ENCODE results near the gene SMAD3. TPM values are rescaled to one million over a fixed set of nuclear protein-coding genes. Genes with fewer than 3 reads are reported as not detected.

SMAD3 gene
- total RNA-seq, 1 donor from 2014 or later = 18.8 TPM

GRCh38 chr15:67194171-67195114 lies 129.0 kb downstream of the SMAD3 start:
- Histone ChIP-seq H3K4me1 (peaks cover 67% of the 10 kb centered on the region), H3K27me3 (ENCODE audit: low read depth) (no peaks in the 10 kb centered on the region), H3K36me3 (peaks cover 29% of the 10 kb centered on the region), H3K4me3 (no peak overlapping the region), H3K27ac (replicated peaks) (peak overlapping the region; percentile 93), H3K9me3 (replicated peaks) (no peaks in the 10 kb centered on the region)
- peak; percentile 46 for DNase-seq
- intact Hi-C loops (cut with micrococcal nuclease) = no loop called here
- TF ChIP-seq CTCF (IDR thresholded peaks at IDR 0.05; ENCODE audit: borderline replicate concordance) = no peak

GRCh38 chr15:67195305-67195704 lies 129.9 kb downstream of the SMAD3 start:
- intact Hi-C loops (cut with micrococcal nuclease) = no loop called here
- DNase-seq = no peak
- peaks cover 24% of the 10 kb centered on the region for H3K36me3 ChIP-seq
- no peak overlapping the region for H3K4me3 ChIP-seq
- H3K27ac ChIP-seq (replicated peaks) = peak overlapping the region; percentile 93
- no peak for TF ChIP-seq CTCF (IDR thresholded peaks at IDR 0.05; ENCODE audit: borderline replicate concordance)
- H3K4me1 ChIP-seq = peaks cover 67% of the 10 kb centered on the region
- no peaks in the 10 kb centered on the region for H3K9me3 ChIP-seq (replicated peaks)
- H3K27me3 ChIP-seq (ENCODE audit: low read depth) = no peaks in the 10 kb centered on the region

- H3K9me3 ChIP-seq (replicated peaks) = no peaks in the 10 kb centered on the region
- H3K4me1 ChIP-seq = peaks cover 68% of the 10 kb centered on the region
- H3K36me3 ChIP-seq = peaks cover 14% of the 10 kb centered on the region
- H3K27ac ChIP-seq (replicated peaks) = peak overlapping the region; percentile 43
- no peak for DNase-seq
- intact Hi-C loops (cut with micrococcal nuclease) = no loop called here
- H3K27me3 ChIP-seq (ENCODE audit: low read depth) = no peaks in the 10 kb centered on the region
- TF ChIP-seq CTCF (IDR thresholded peaks at IDR 0.05; ENCODE audit: borderline replicate concordance) = no peak
- H3K4me3 ChIP-seq = no peak overlapping the region
Observed at GRCh38 chr15:67196222-67196621, 130.8 kb downstream of the SMAD3 start.

GRCh38 chr15:67196672-67197363 lies 131.4 kb downstream of the SMAD3 start:
- Histone ChIP-seq H3K4me3 (no peak overlapping the region), H3K36me3 (peaks cover 8% of the 10 kb centered on the region), H3K4me1 (peaks cover 74% of the 10 kb centered on the region), H3K27me3 (ENCODE audit: low read depth) (no peaks in the 10 kb centered on the region), H3K27ac (replicated peaks) (peak overlapping the region; percentile 43), H3K9me3 (replicated peaks) (no peaks in the 10 kb centered on the region)
- DNase-seq = no peak
- intact Hi-C loops (cut with micrococcal nuclease) = no loop called here
- no peak for TF ChIP-seq CTCF (IDR thresholded peaks at IDR 0.05; ENCODE audit: borderline replicate concordance)

- intact Hi-C loops (cut with micrococcal nuclease) = no loop called here
- Histone ChIP-seq H3K27me3 (ENCODE audit: low read depth) (no peaks in the 10 kb centered on the region), H3K27ac (replicated peaks) (peak overlapping the region; percentile 43), H3K36me3 (peaks cover 8% of the 10 kb centered on the region), H3K4me1 (peaks cover 79% of the 10 kb centered on the region), H3K4me3 (no peak overlapping the region), H3K9me3 (replicated peaks) (no peaks in the 10 kb centered on the region)
- no peak for DNase-seq
- TF ChIP-seq CTCF (IDR thresholded peaks at IDR 0.05; ENCODE audit: borderline replicate concordance) = no peak
Observed at GRCh38 chr15:67197364-67197695, 131.9 kb downstream of the SMAD3 start.

All from left ventricle myocardium inferior (tissue), 1 donor.